HG02981 (cell line): ENCODE results near the gene ATG16L2.
"Not testable (repeated sequence)": the region's sequence is repeated elsewhere in the genome, so short reads cannot be mapped to it uniquely, and the experiment has no call there.

ENCODE experiments used
- ATAC-seq: cut with Tn5 transposase; IDR thresholded peaks from one replicate; pipeline ENCODE4 v1.9.1; 2021; ENCODE audit warnings: mild to moderate bottlenecking, moderate library complexity; ENCODE audit not compliant: unreplicated experiment

The ATG16L2 gene

GRCh38 chr11:72842126-72842525 is 27.9 kb downstream of the ATG16L2 start:
- no peak for ATAC-seq

GRCh38 chr11:72842653-72843330 is 28.6 kb downstream of the ATG16L2 start:
- ATAC-seq, result no peak

- ATAC-seq, result no peak
Measured at GRCh38 chr11:72844356-72844755, 30.1 kb downstream of the ATG16L2 start.

GRCh38 chr11:72848846-72849466 is 34.7 kb downstream of the ATG16L2 start:
- no peak for ATAC-seq

GRCh38 chr11:72850832-72851231 is 36.6 kb downstream of the ATG16L2 start:
- ATAC-seq, result no peak

- no peak for ATAC-seq
Measured at GRCh38 chr11:72851726-72852125, 37.5 kb downstream of the ATG16L2 start.

GRCh38 chr11:72856065-72856464 is 41.9 kb downstream of the ATG16L2 start:
- no peak for ATAC-seq

GRCh38 chr11:72856551-72857345 is 42.5 kb downstream of the ATG16L2 start:
- no peak for ATAC-seq

- ATAC-seq, result not testable (repeated sequence)
Measured at GRCh38 chr11:72858267-72858666, 44.1 kb downstream of the ATG16L2 start.

- ATAC-seq, result no peak
Measured at GRCh38 chr11:72859126-72859525, 44.9 kb downstream of the ATG16L2 start.

GRCh38 chr11:72860010-72860409 is 45.8 kb downstream of the ATG16L2 start:
- ATAC-seq, result no peak

GRCh38 chr11:72860592-72860991 is 46.4 kb downstream of the ATG16L2 start:
- ATAC-seq, result no peak

GRCh38 chr11:72863091-72863490 is 48.9 kb downstream of the ATG16L2 start:
- no peak for ATAC-seq

- ATAC-seq, result no peak
Measured at GRCh38 chr11:72863916-72864315, 49.7 kb downstream of the ATG16L2 start.

- no peak for ATAC-seq
Measured at GRCh38 chr11:72864702-72865655, 50.8 kb downstream of the ATG16L2 start.

GRCh38 chr11:72867970-72868369 is 53.8 kb downstream of the ATG16L2 start:
- ATAC-seq, result no peak

- no peak for ATAC-seq
Measured at GRCh38 chr11:72869831-72870230, 55.6 kb downstream of the ATG16L2 start.

GRCh38 chr11:72871119-72871518 is 56.9 kb downstream of the ATG16L2 start:
- ATAC-seq, result no peak

- no peak for ATAC-seq
Measured at GRCh38 chr11:72872012-72872411, 57.8 kb downstream of the ATG16L2 start.

GRCh38 chr11:72875736-72876135 is 61.5 kb downstream of the ATG16L2 start:
- ATAC-seq, result no peak

- ATAC-seq, result no peak
Measured at GRCh38 chr11:72876147-72876546, 61.9 kb downstream of the ATG16L2 start.
